VCaP (cell line): ENCODE measurements around the gene GFRA4.

ENCODE experiments used
- H3K27ac ChIP-seq: fragments of 450-650 bp; 2 replicates; pipeline ENCODE4 v1.5.1; 2017
- CTCF ChIP-seq: fragments of 450-650 bp; conservative IDR thresholded peaks from 2 replicates; pipeline ENCODE4 v1.5.1; 2017; ENCODE audit warnings: mild to moderate bottlenecking, moderate library complexity

The GFRA4 gene

GRCh38 chr20:3699037-3699436, 35.8 kb upstream of the GFRA4 start:
- no peak for TF ChIP-seq CTCF
- no peak overlapping the region for H3K27ac ChIP-seq

- no peak overlapping the region for H3K27ac ChIP-seq
- TF ChIP-seq CTCF = no peak
Observed at GRCh38 chr20:3698591-3699001, 35.4 kb upstream of the GFRA4 start.

- no peak for TF ChIP-seq CTCF
- no peak overlapping the region for H3K27ac ChIP-seq
Observed at GRCh38 chr20:3697588-3698305, 34.5 kb upstream of the GFRA4 start.

- TF ChIP-seq CTCF = no peak
Observed at GRCh38 chr20:3696745-3697587, 33.8 kb upstream of the GFRA4 start.

GRCh38 chr20:3696200-3696599, 33.0 kb upstream of the GFRA4 start:
- no peak overlapping the region for H3K27ac ChIP-seq
- no peak; the same call in 1 of the 2 replicates for TF ChIP-seq CTCF

More at GRCh38 chr20:3696745-3697587, 33.8 kb upstream of the GFRA4 start:
- no peak overlapping the region for H3K27ac ChIP-seq

- no peak overlapping the region for H3K27ac ChIP-seq
- TF ChIP-seq CTCF = no peak
Observed at GRCh38 chr20:3694864-3695263, 31.7 kb upstream of the GFRA4 start.

GRCh38 chr20:3693376-3693775, 30.2 kb upstream of the GFRA4 start:
- no peak for TF ChIP-seq CTCF
- H3K27ac ChIP-seq = no peak overlapping the region
